Cardiac fibroblast (primary cell): Measurements from ENCODE around the gene MYO7B.

Source experiments
- DNase-seq, 2 donors: peaks; one replicate each; pipeline versions ENCODE4 v3.0.0 to v3.0.0-alpha.2; 2010; ENCODE audit warnings: low read depth in 2 of 2
- H3K4me3 ChIP-seq, 2 donors: replicated peaks in 1 of 2; 1 replicate in 1 of 2; 2 replicates in 1 of 2; pipeline ENCODE4 v1.5.1; 2011; ENCODE audit warnings: low read depth in 2 of 2, low read length in 2 of 2, mild to moderate bottlenecking in 2 of 2, moderate library complexity in 1 of 2
- TF ChIP-seq, protein P1 (sequence below): IDR thresholded peaks from one replicate; pipeline ENCODE4 v1.5.1; 2011; ENCODE audit warnings: low read depth, mild to moderate bottlenecking, low read length, inconsistent platforms

Gene MYO7B

DNA sequence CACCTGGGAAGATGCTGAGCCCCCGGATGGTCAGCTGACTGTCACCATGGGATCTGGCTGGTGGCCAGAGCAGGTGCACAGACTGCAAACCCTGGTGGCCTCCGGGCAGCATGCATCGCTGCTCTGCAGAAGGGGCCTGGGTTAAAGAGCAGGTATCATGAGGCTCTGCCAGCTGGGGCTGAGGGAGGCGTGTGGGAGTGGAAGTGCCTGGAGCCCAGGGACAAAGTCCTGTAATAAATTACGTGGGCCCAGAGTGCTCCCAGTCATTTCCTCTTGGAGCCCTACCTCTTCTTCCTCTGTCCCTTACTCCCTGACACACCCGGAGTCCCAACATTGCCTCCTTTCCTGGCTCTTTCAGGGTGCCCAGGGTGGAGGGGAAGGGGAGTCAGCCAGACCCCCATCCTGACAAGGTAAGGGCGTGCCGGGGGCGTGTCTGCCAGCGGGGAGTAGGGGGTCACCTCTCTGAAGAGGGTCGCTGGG, at the start of gene MYO7B:
TSS of gene MYO7B (plus strand) at position 262 of the 480 bp plus-strand sequence. CDS start 24,040 bp downstream, outside the sequence.
- H3K4me3 ChIP-seq, result no peak within 1 kb of the TSS
- TF ChIP-seq, protein P1, sequence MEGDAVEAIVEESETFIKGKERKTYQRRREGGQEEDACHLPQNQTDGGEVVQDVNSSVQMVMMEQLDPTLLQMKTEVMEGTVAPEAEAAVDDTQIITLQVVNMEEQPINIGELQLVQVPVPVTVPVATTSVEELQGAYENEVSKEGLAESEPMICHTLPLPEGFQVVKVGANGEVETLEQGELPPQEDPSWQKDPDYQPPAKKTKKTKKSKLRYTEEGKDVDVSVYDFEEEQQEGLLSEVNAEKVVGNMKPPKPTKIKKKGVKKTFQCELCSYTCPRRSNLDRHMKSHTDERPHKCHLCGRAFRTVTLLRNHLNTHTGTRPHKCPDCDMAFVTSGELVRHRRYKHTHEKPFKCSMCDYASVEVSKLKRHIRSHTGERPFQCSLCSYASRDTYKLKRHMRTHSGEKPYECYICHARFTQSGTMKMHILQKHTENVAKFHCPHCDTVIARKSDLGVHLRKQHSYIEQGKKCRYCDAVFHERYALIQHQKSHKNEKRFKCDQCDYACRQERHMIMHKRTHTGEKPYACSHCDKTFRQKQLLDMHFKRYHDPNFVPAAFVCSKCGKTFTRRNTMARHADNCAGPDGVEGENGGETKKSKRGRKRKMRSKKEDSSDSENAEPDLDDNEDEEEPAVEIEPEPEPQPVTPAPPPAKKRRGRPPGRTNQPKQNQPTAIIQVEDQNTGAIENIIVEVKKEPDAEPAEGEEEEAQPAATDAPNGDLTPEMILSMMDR, result no peak
- DNase-seq, result no peak

DNA sequence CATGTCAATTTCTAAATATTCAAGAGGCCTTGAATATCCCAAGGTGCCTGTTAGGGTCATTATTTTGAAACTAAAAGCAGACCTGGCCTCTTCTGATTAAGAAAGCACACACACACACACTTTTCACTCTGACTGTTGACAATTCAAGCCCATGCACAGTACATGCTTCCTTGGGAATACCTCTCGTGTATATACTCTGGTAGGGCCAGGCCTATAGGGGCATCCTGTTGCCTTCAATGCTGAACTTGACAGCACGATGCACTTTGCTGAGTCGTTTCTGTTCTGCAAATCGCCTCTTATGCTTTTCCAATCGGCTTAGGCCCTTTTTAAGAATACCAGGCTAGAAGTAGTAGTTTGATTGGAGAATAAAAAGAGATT, 49.8 kb upstream of the MYO7B start:
- TF ChIP-seq, protein P1, result no peak
- H3K4me3 ChIP-seq, result no peak overlapping the region
- no peak for DNase-seq

DNA sequence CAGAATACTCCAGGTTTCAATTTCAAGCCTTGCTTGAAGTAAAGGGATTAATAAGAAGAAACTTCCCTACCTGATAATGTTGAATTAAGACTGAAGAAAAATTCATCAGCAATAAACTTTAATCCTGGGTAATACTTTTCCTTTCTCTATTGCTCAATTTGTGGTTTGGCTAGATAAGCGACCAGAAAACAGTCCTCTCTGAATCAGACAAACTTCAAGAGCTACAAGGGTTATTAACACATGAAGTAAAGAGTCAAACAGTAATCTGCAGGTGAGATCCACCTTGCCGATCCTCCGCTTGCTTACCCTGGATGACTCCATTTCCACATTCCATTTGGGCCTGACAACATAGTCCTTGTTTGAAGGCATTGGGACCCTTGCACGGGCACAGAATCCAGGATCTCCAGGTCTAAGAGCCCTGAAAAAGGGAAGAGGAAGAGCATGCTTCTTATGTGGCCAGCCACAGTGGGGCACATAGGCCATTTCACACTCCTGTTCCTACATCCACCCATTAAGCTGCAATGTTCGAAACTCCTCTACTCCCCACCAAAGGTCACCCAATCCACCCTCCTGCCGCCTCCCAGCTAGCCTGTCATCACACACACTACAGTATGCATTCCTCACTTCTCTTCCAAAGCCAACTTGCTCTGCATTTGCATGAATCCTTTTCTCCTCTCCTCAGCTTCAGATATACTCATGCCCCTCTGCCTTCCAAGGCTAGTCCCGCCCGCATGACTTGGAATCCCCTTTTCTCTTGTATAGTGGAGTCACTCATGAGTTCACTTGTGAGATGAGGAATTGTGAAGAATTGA, 49.0 kb upstream of the MYO7B start:
- TF ChIP-seq, protein P1, result no peak
- DNase-seq, result peak; percentile 24 to 43
- H3K4me3 ChIP-seq, result no peak overlapping the region

DNA sequence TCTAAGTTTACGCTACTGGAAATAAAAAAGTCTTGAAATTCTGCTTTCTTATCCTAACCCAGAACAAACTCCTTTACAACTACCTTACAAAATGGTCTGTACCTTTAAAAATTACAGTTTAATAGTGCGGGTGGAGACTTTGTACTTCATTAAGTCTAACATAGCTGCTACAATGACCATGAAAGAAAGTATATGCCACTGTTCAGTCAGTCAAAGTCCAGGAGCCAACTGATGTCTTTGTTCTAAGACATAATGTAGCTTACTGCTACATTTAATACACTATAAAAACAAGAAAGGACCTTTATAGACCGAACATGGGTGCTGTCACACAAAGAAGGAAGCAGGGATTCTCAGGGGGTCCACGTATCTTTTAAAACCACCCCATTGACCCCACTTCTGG, 45.2 kb upstream of the MYO7B start:
- no peak overlapping the region for H3K4me3 ChIP-seq
- no peak for DNase-seq
- TF ChIP-seq, protein P1, result no peak

DNA sequence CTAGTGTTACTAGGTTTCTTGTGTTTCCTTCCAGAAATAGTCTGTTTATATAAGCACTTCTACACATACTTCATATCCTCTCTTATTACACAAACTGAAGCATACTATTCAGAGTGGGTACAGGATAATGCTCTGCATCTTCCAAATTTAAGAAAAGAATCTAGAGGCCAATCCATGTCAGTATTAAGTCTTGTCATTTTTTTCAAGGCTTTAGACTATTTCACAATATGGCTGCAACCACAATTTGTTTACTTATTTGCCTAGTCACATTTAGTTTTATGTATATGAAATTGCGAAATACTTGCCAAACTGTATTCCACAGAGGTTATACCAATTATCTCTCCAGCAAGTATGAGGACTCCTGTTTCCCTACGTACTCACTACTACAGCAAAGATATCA, 37.1 kb upstream of the MYO7B start:
- TF ChIP-seq, protein P1, result no peak
- no peak overlapping the region for H3K4me3 ChIP-seq

DNA sequence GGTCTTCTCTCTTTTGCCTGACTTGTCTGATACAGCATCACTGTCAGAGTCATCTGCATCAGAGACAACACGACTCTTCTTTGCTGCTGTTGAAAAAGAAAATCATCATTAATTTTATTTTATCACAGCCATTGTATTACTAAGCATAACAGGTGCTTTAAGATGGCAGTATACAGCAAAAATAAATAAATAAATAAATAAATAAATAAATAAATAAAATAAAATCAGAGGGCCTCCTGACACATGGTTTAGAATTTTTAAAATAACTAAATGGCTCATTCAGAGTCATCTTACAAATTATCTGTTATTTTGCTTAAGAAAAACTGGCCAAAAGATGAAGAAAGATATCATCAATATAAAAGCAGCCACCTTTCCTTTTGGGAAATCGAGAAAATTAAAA, 32.0 kb upstream of the MYO7B start:
- TF ChIP-seq, protein P1, result no peak
- H3K4me3 ChIP-seq, result no peak overlapping the region
- no peak for DNase-seq

More for the DNA sequence above, 37.1 kb upstream of the MYO7B start:
- DNase-seq, result peak; percentile 65 to 77
